ENCODE data around the gene TMEM250.

DNA sequence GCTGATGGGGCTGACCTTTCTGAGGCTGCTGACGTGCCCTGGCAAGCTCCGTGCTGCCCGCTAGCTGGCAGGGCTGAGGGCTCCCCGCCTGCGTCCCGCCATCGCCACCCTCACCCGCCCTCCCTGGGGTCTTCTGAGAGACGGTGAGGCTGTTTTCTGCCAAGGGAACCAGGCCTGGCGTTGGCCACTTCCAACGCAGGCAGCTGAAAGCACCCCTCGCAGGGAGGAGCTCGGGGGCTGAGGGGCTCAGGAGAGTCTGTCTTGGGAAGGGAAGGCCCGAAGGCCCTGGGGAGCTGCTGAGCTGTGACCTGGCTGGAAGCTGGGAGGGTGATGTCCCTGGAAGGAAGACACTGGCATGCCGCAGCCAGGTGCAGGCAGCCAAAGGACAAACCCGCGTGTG, 9.8 kb upstream of the TMEM250 start:
- TF ChIP-seq ZNF274 (IDR thresholded peaks at IDR 0.05; ENCODE audit: low read depth, low read length) (no peak), SUZ12 (IDR thresholded peaks at IDR 0.05; ENCODE audit: extremely low read depth, insufficient read depth, insufficient read length) (no peak)

Data from NT2/D1 (cell line).